HepG2 (cell line): ENCODE data around the gene NAA15. TPM values are rescaled to one million over a fixed set of nuclear protein-coding genes. Genes with fewer than 3 reads are reported as not detected.

Experiments
- FOXO1 ChIP-seq: sonication (generic); formaldehyde crosslinking; IDR thresholded peaks from 2 replicates; pipeline ENCODE4 v1.4.0; 2020; ENCODE audit warnings: missing genetic modification reagents
- JARID2 ChIP-seq: sonication (generic); formaldehyde crosslinking; IDR thresholded peaks from 2 replicates; pipeline ENCODE4 v1.8.1; 2023; ENCODE audit warnings: missing genetic modification reagents, inconsistent platforms; ENCODE audit not compliant: insufficient replicate concordance
- MTF2 ChIP-seq: sonication (generic); formaldehyde crosslinking; IDR thresholded peaks from 2 replicates; pipeline ENCODE4 v1.5.0; 2020; ENCODE audit warnings: missing genetic modification reagents, borderline replicate concordance
- MYC ChIP-seq: sonication (generic); formaldehyde crosslinking; IDR thresholded peaks from 2 replicates; pipeline ENCODE4 v1.9.0; 2021; ENCODE audit warnings: missing genetic modification reagents, borderline replicate concordance
- NFIC ChIP-seq: IDR thresholded peaks from 2 replicates; pipeline ENCODE4 v1.6.1; 2012; ENCODE audit warnings: mild to moderate bottlenecking, low read length, inconsistent platforms
- REPIN1 ChIP-seq: sonication (generic); formaldehyde crosslinking; IDR thresholded peaks from 2 replicates; pipeline ENCODE4 v1.8.0; 2022; ENCODE audit warnings: missing genetic modification reagents, low read depth, mild to moderate bottlenecking, borderline replicate concordance
- RXRB ChIP-seq: IDR thresholded peaks from 2 replicates; pipeline ENCODE4 v1.6.1; 2016; ENCODE audit warnings: borderline replicate concordance, missing genetic modification reagents, missing compliant biosample characterization
- SMARCE1 ChIP-seq: fragments of 450-650 bp; IDR thresholded peaks from 2 replicates; pipeline ENCODE4 v1.6.1; 2017; ENCODE audit warnings: borderline replicate concordance
- STAT6 ChIP-seq: sonication (generic); formaldehyde crosslinking; IDR thresholded peaks from 2 replicates; pipeline ENCODE4 v1.4.0; 2020; ENCODE audit warnings: missing genetic modification reagents, mild to moderate bottlenecking, borderline replicate concordance
- TARDBP ChIP-seq: sonication (generic); formaldehyde crosslinking; IDR thresholded peaks from 2 replicates; pipeline ENCODE4 v1.8.0; 2022; ENCODE audit warnings: mild to moderate bottlenecking, missing genetic modification reagents
- U2AF1 ChIP-seq: fragments of 200-400 bp; formaldehyde crosslinking; optimal IDR thresholded peaks from 2 replicates; pipeline ENCODE3; 2017; ENCODE audit warnings: mild to moderate bottlenecking, low read depth, low read length
- ZHX2 ChIP-seq, 2 experiments: sonication (generic) in 1 of 2; formaldehyde crosslinking in 1 of 2; IDR thresholded peaks; 2 replicates each; pipeline versions ENCODE4 v1.6.1 to v1.9.0; 2014 to 2022; ENCODE audit warnings: antibody characterized with exemption in 1 of 2, borderline replicate concordance in 1 of 2, inconsistent platforms in 1 of 2, low read depth in 1 of 2, missing genetic modification reagents in 1 of 2
- ZNF124 ChIP-seq: sonication (generic); formaldehyde crosslinking; IDR thresholded peaks from 2 replicates; pipeline ENCODE4 v1.4.0; 2020; ENCODE audit warnings: missing genetic modification reagents
- ZNF136 ChIP-seq: sonication (generic); formaldehyde crosslinking; IDR thresholded peaks from 2 replicates; pipeline ENCODE4 v1.8.1; 2022; ENCODE audit warnings: low read depth, mild to moderate bottlenecking, moderate library complexity, missing genetic modification reagents
- ZNF496 ChIP-seq: sonication (generic); formaldehyde crosslinking; IDR thresholded peaks from 2 replicates; pipeline ENCODE4 v1.8.1; 2023; ENCODE audit warnings: mild to moderate bottlenecking, moderate library complexity, missing genetic modification reagents; ENCODE audit not compliant: insufficient replicate concordance
- ZZZ3 ChIP-seq: sonication (generic); formaldehyde crosslinking; IDR thresholded peaks from 2 replicates; pipeline ENCODE4 v1.4.0; 2020; ENCODE audit warnings: missing genetic modification reagents, mild to moderate bottlenecking, borderline replicate concordance
- polyA plus RNA-seq, 8 experiments: library from polyadenylated mRNA; depleted of rRNA in 3 of 8; stranded (reverse) in 7 of 8; unstranded in 1 of 8; fragments of >200 nt; fragmentation: Illumina TruSeq in 4 of 8; extraction: Trizol in 4 of 8; gene quantifications; 2 replicates each; pipeline versions ENCODE4 v1.2.1 to v1.2.3, GENCODE V29; 2011 to 2016; ENCODE audit warnings: low read depth in 4 of 8, missing spikeins in 1 of 8, mixed read lengths in 1 of 8; ENCODE audit not compliant: insufficient read depth in 1 of 8
- total RNA-seq, 5 experiments: library from RNA; depleted of rRNA; stranded (reverse); fragments of >200 nt; fragmentation: Illumina TruSeq; extraction: Trizol; gene quantifications; 2 replicates each; pipeline ENCODE4 v1.2.3, GENCODE V29; 2016; ENCODE audit warnings: low read depth in 1 of 5
- TF ChIP-seq, protein P1 (sequence below): sonication (generic); formaldehyde crosslinking; IDR thresholded peaks from 2 replicates; pipeline ENCODE4 v1.8.0; 2022; ENCODE audit warnings: mild to moderate bottlenecking, missing genetic modification reagents, borderline replicate concordance
- TF ChIP-seq, protein P2 (sequence below): IDR thresholded peaks from 2 replicates; pipeline ENCODE4 v1.6.1; 2016

Gene NAA15
- total and polyA plus RNA-seq, 2 of the 13 experiments (the other 11 are each of a cell fraction or from before 2014, with no cell fraction given) = 6.2 to 50.2 TPM

- TF ChIP-seq TARDBP (peak; percentile 88), ZNF496 (no peak), SMARCE1 (no peak), STAT6 (CRISPR knock-in tag) (no peak), ZHX2 (IDR thresholded peaks at IDR 0.05; ENCODE audit: low read depth) (peak; percentile 85), ZHX2 (CRISPR knock-in tag; IDR thresholded peaks at IDR 0.05; ENCODE audit: borderline replicate concordance) (no peak), ZNF124 (CRISPR knock-in tag) (peak; percentile 69; the same call in 1 of the 2 replicates), RXRB (peak; percentile 59; the same call in 1 of the 2 replicates), FOXO1 (CRISPR knock-in tag) (no peak; the same call in 1 of the 2 replicates), ZZZ3 (CRISPR knock-in tag) (peak; percentile 40; the same call in 1 of the 2 replicates), MYC (CRISPR knock-in tag) (peak; percentile 99), MTF2 (CRISPR knock-in tag) (no peak), ZNF136 (peak; percentile 3; the same call in 1 of the 2 replicates), NFIC (no peak), U2AF1 (no peak), JARID2 (CRISPR knock-in tag) (no peak), REPIN1 (peak; percentile 64; the same call in 1 of the 2 replicates)
- TF ChIP-seq, protein P1, sequence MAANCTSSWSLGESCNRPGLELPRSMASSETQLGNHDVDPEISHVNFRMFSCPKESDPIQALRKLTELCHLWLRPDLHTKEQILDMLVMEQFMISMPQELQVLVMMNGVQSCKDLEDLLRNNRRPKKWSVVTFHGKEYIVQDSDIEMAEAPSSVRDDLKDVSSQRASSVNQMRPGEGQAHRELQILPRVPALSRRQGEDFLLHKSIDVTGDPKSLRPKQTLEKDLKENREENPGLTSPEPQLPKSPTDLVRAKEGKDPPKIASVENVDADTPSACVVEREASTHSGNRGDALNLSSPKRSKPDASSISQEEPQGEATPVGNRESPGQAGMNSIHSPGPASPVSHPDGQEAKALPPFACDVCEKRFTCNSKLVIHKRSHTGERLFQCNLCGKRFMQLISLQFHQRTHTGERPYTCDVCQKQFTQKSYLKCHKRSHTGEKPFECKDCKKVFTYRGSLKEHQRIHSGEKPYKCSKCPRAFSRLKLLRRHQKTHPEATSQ (CRISPR knock-in tag) = no peak; the same call in 1 of the 2 replicates
- TF ChIP-seq, protein P2, sequence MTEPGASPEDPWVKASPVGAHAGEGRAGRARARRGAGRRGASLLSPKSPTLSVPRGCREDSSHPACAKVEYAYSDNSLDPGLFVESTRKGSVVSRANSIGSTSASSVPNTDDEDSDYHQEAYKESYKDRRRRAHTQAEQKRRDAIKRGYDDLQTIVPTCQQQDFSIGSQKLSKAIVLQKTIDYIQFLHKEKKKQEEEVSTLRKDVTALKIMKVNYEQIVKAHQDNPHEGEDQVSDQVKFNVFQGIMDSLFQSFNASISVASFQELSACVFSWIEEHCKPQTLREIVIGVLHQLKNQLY (CRISPR knock-in tag) = peak; percentile 70; the same call in 1 of the 2 replicates
Observed at GRCh38 chr4:139301113-139301820, at the start of gene NAA15 (continued).
